ENCODE measurements around the gene NBR1. TPM values are rescaled to one million over a fixed set of nuclear protein-coding genes. Genes with fewer than 3 reads are reported as not detected.
"Not testable (repeated sequence)": the region's sequence is repeated elsewhere in the genome, so short reads cannot be mapped to it uniquely, and the experiment has no call there.

NBR1 gene
- total and polyA plus RNA-seq, 2 of the 8 experiments (the other 6 are each of a cell fraction or from before 2014, with no cell fraction given) = 13.5 to 36.0 TPM

- H3K23ac ChIP-seq (ENCODE audit: insufficient read length); H3K79me1 ChIP-seq (ENCODE audit: low read depth, low read length); H3K23me2 ChIP-seq (ENCODE audit: low read depth, low read length); H2BK20ac ChIP-seq (ENCODE audit: low read length); H3K56ac ChIP-seq (replicated peaks; ENCODE audit: insufficient read length, low read depth, low read length); H3K14ac ChIP-seq (ENCODE audit: insufficient read length); H2BK15ac ChIP-seq (ENCODE audit: low read length); H3K79me2 ChIP-seq (ENCODE audit: control insufficient read depth in 1 of 2, insufficient read depth in 2 of 2, low read length in 2 of 2); H2BK120ac ChIP-seq (replicated peaks; ENCODE audit: low read depth, low read length); H4K5ac ChIP-seq (ENCODE audit: insufficient read length, low read depth, low read length); H4K8ac ChIP-seq (ENCODE audit: extremely low read depth, insufficient read depth, low read length); H3K27ac ChIP-seq (ENCODE audit: low read depth, low read length); H3K4me1 ChIP-seq (replicated peaks in 1 of 4; ENCODE audit: control insufficient read depth in 3 of 4, insufficient read depth in 4 of 4, low read length in 3 of 4); H3K4me3 ChIP-seq (ENCODE audit: extremely low read depth in 1 of 4, insufficient read depth in 2 of 4, low read depth in 3 of 4, low read length in 4 of 4); H3K4ac ChIP-seq (replicated peaks; ENCODE audit: insufficient read length, low read depth, low read length); H4K91ac ChIP-seq (replicated peaks; ENCODE audit: insufficient read length, low read length); H4K20me1 ChIP-seq (replicated peaks in 1 of 2; ENCODE audit: control insufficient read depth in 1 of 2, insufficient read depth in 2 of 2, low read length in 2 of 2); CTCF ChIA-PET (ENCODE audit: partially characterized antibody); H2AK5ac ChIP-seq (ENCODE audit: low read depth, low read length); H3K18ac ChIP-seq (ENCODE audit: extremely low read depth, low read length); H2BK12ac ChIP-seq (ENCODE audit: low read depth, low read length); H3K9ac ChIP-seq (replicated peaks in 1 of 4; ENCODE audit: extremely low read depth in 1 of 4, low read depth in 3 of 4, low read length in 3 of 4); POLR2A ChIA-PET (ENCODE audit: partially characterized antibody); H2BK5ac ChIP-seq (ENCODE audit: low read depth, low read length); H3K27me3 ChIP-seq (replicated peaks in 1 of 4; ENCODE audit: control insufficient read depth in 3 of 4, extremely low read depth in 1 of 4, insufficient read depth in 3 of 4, low read length in 3 of 4); H3K4me2 ChIP-seq (ENCODE audit: insufficient read depth in 1 of 2, low read depth in 2 of 2, low read length in 2 of 2); H3K36me3 ChIP-seq (ENCODE audit: control insufficient read depth in 2 of 4, insufficient read depth in 4 of 4, low read length in 3 of 4); H2AFZ ChIP-seq (ENCODE audit: low read length); H3K9me3 ChIP-seq (ENCODE audit: insufficient read depth in 2 of 2, low read depth in 1 of 2, low read length in 1 of 2); FAIRE-seq: not testable (repeated sequence)
- 92% methylated on average over 5 of the region's 24 CpGs; no CpG with 5 or more reads in 1 of the 2 experiments for WGBS, 2 experiments (ENCODE audit: extremely low coverage in 1 of 2, insufficient coverage in 1 of 2, insufficient read length in 1 of 2, insufficient replicate concordance in 2 of 2, low coverage in 1 of 2, low lambda C conversion rate in 2 of 2, missing lambda C conversion rate in 1 of 2)
- DNase-seq (ENCODE audit: low read depth in 1 of 2, low spot score in 2 of 2) = peak in 1 of 2 experiments; percentile 47
Observed at GRCh38 chr17:43232021-43232699, 61.1 kb downstream of the NBR1 start.

GRCh38 chr17:43233263-43233662 lies 62.2 kb downstream of the NBR1 start:
- not testable (repeated sequence) for FAIRE-seq

More at GRCh38 chr17:43233263-43233662, 62.2 kb downstream of the NBR1 start:
- H4K91ac ChIP-seq (replicated peaks; ENCODE audit: insufficient read length, low read length); H3K14ac ChIP-seq (ENCODE audit: insufficient read length); H2BK12ac ChIP-seq (ENCODE audit: low read depth, low read length); H3K79me2 ChIP-seq (ENCODE audit: control insufficient read depth in 1 of 2, insufficient read depth in 2 of 2, low read length in 2 of 2); H4K5ac ChIP-seq (ENCODE audit: insufficient read length, low read depth, low read length); H3K4me2 ChIP-seq (ENCODE audit: insufficient read depth in 1 of 2, low read depth in 2 of 2, low read length in 2 of 2); H2BK120ac ChIP-seq (replicated peaks; ENCODE audit: low read depth, low read length); DNase-seq (ENCODE audit: low read depth in 1 of 2, low spot score in 2 of 2); POLR2A ChIA-PET (ENCODE audit: partially characterized antibody); H3K56ac ChIP-seq (replicated peaks; ENCODE audit: insufficient read length, low read depth, low read length); H3K4ac ChIP-seq (replicated peaks; ENCODE audit: insufficient read length, low read depth, low read length); H3K4me3 ChIP-seq (ENCODE audit: extremely low read depth in 1 of 4, insufficient read depth in 2 of 4, low read depth in 3 of 4, low read length in 4 of 4); H2BK15ac ChIP-seq (ENCODE audit: low read length); H3K79me1 ChIP-seq (ENCODE audit: low read depth, low read length); H3K9ac ChIP-seq (replicated peaks in 1 of 4; ENCODE audit: extremely low read depth in 1 of 4, low read depth in 3 of 4, low read length in 3 of 4); H3K27me3 ChIP-seq (replicated peaks in 1 of 4; ENCODE audit: control insufficient read depth in 3 of 4, extremely low read depth in 1 of 4, insufficient read depth in 3 of 4, low read length in 3 of 4); H3K23me2 ChIP-seq (ENCODE audit: low read depth, low read length); H3K36me3 ChIP-seq (ENCODE audit: control insufficient read depth in 2 of 4, insufficient read depth in 4 of 4, low read length in 3 of 4); H4K20me1 ChIP-seq (replicated peaks in 1 of 2; ENCODE audit: control insufficient read depth in 1 of 2, insufficient read depth in 2 of 2, low read length in 2 of 2); H2BK5ac ChIP-seq (ENCODE audit: low read depth, low read length); H2AFZ ChIP-seq (ENCODE audit: low read length); H2BK20ac ChIP-seq (ENCODE audit: low read length); CTCF ChIA-PET (ENCODE audit: partially characterized antibody); H3K18ac ChIP-seq (ENCODE audit: extremely low read depth, low read length); H3K9me3 ChIP-seq (ENCODE audit: insufficient read depth in 2 of 2, low read depth in 1 of 2, low read length in 1 of 2); H4K8ac ChIP-seq (ENCODE audit: extremely low read depth, insufficient read depth, low read length); H3K27ac ChIP-seq (ENCODE audit: low read depth, low read length); H3K23ac ChIP-seq (ENCODE audit: insufficient read length); H3K4me1 ChIP-seq (replicated peaks in 1 of 4; ENCODE audit: control insufficient read depth in 3 of 4, insufficient read depth in 4 of 4, low read length in 3 of 4); H2AK5ac ChIP-seq (ENCODE audit: low read depth, low read length): not testable (repeated sequence)
- no CpG with 5 or more reads among the region's 15 CpGs for WGBS, 2 experiments (ENCODE audit: extremely low coverage in 1 of 2, insufficient coverage in 1 of 2, insufficient read length in 1 of 2, insufficient replicate concordance in 2 of 2, low coverage in 1 of 2, low lambda C conversion rate in 2 of 2, missing lambda C conversion rate in 1 of 2)
